Right ventricle myocardium inferior (tissue), 1 donor: ENCODE data around the gene HYAL1. TPM values are rescaled to one million over a fixed set of nuclear protein-coding genes. Genes with fewer than 3 reads are reported as not detected.

Experiments
- ATAC-seq: fragments of 200-7000 bp; cut with Tn5 transposase; one replicate; pipeline ENCODE4 v1.9.1; 2020; ENCODE audit warnings: mild to moderate bottlenecking, moderate library complexity
- DNase-seq: peaks from one replicate; pipeline ENCODE4 v3.0.0; 2021; ENCODE audit errors: missing footprints
- intact Hi-C: fragments of 100-400 bp; cut with DNase I; formaldehyde crosslinking; loops from one replicate; pipeline ENCODE4 v1.11.0; 2022
- total RNA-seq: library from RNA; stranded (reverse); fragmentation: NEBNext Ultra II Directional; extraction: Animal tissue kit (Norgen Biotek cat#: 25700); gene quantifications from one replicate; pipeline ENCODE4 v1.2.1, GENCODE V29; 2021
- donor health status: DM: no; HTN: yes; CAD: no; lungs with severe emphysema.

Gene HYAL1
- total RNA-seq, 1 donor from 2014 or later = 70.1 TPM

GRCh38 chr3:50298836-50299637, 4.3 kb downstream of the HYAL1 start, which contains the start of the genes HYAL3 and NAA80:
Gene HYAL3 (minus strand): TSS chr3:50299405. CDS start chr3:50295602, 3,803 bp downstream.
Gene NAA80 (minus strand): TSS chr3:50299405. CDS start chr3:50297463, 1,942 bp downstream.
- DNase-seq (peak; percentile 100), ATAC-seq (peak; percentile 92)
- intact Hi-C loops = loop anchor here (1.0 kb wide), 1 partner anchor 22 kb away; no protein-coding TSS in a partner anchor

- ATAC-seq = no peak
- DNase-seq = no peak
- intact Hi-C loops = no loop called here
These were observed 5.3 kb downstream of the HYAL1 start for GRCh38 chr3:50297896-50298725.

- intact Hi-C loops = no loop called here
- DNase-seq (no peak), ATAC-seq (no peak)
These were observed 6.0 kb downstream of the HYAL1 start for GRCh38 chr3:50297384-50297775.

- intact Hi-C loops = no loop called here
- DNase-seq (no peak), ATAC-seq (no peak)
These were observed 6.5 kb downstream of the HYAL1 start for GRCh38 chr3:50296721-50297383.

- ATAC-seq (no peak), DNase-seq (no peak)
- intact Hi-C loops = no loop called here
These were observed 7.6 kb downstream of the HYAL1 start for GRCh38 chr3:50295553-50296431.

- DNase-seq = no peak
- no peak for ATAC-seq
- intact Hi-C loops = no loop called here
These were observed 8.6 kb downstream of the HYAL1 start for GRCh38 chr3:50294492-50295403.

GRCh38 chr3:50294089-50294488, 9.3 kb downstream of the HYAL1 start:
- intact Hi-C loops = no loop called here
- no peak for DNase-seq
- ATAC-seq = no peak

GRCh38 chr3:50293079-50293801, 10.1 kb downstream of the HYAL1 start:
- intact Hi-C loops = no loop called here
- DNase-seq (no peak), ATAC-seq (no peak)

GRCh38 chr3:50292159-50293078, 11.0 kb downstream of the HYAL1 start, which contains the start of gene IFRD2:
Gene IFRD2 (minus strand): TSS chr3:50292429. CDS start chr3:50292274, 155 bp downstream.
- intact Hi-C loops = no loop called here
- DNase-seq = peak; percentile 100
- ATAC-seq = peak; percentile 97

GRCh38 chr3:50290161-50290641, 13.2 kb downstream of the HYAL1 start:
- intact Hi-C loops = no loop called here
- no peak for DNase-seq
- no peak for ATAC-seq

GRCh38 chr3:50289130-50289529, 14.2 kb downstream of the HYAL1 start:
- DNase-seq = no peak

GRCh38 chr3:50288387-50289007, 14.9 kb downstream of the HYAL1 start:
- no peak for ATAC-seq
- no peak for DNase-seq
- intact Hi-C loops = loop anchor here (5.0 kb wide), 1 partner anchor 566 kb away; the partner anchor contains the start of gene GMPPB

More at GRCh38 chr3:50289130-50289529, 14.2 kb downstream of the HYAL1 start:
- no peak for ATAC-seq
- intact Hi-C loops = loop anchor here (5.0 kb wide), 1 partner anchor 567 kb away; the partner anchor contains the start of gene GMPPB

GRCh38 chr3:50287262-50287661, 16.1 kb downstream of the HYAL1 start:
- peak; percentile 68 for ATAC-seq
- intact Hi-C loops = loop anchor here (5.0 kb wide), 1 partner anchor 565 kb away; the partner anchor contains the start of gene GMPPB
- DNase-seq = peak; percentile 83
